GDM1 (cell line): ENCODE results near the gene MARK3.

ENCODE experiments used
- DNase-seq: peaks from one replicate; lab custom pipeline; 2025; lab: John Stamatoyannopoulos, UW

MARK3 gene

GRCh38 chr14:103527408-103528145 lies 142.4 kb downstream of the MARK3 start:
- DNase-seq: no peak

DNA sequence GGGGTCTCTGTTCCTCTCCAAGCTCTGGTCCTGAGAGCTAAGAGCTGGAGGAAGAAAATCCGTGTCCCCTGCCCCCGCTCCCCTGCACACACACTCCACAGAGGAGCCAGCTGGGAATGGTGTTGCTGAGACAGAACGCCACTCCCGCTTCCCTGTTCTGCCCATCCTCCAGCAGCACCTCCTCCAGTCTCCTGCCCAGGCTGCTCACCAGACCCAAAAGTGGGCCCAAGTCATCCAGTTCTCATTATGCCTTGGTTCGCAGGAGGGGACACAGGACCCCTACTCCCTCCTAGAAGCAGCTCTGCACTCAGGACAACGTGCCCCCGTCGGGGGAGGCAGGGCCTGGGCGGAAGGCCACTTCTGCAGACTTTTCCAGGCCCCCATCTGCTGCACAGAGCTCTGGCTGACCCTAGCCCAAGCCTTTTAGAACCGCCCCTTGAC lies 143.0 kb downstream of the MARK3 start:
- DNase-seq: no peak

DNA sequence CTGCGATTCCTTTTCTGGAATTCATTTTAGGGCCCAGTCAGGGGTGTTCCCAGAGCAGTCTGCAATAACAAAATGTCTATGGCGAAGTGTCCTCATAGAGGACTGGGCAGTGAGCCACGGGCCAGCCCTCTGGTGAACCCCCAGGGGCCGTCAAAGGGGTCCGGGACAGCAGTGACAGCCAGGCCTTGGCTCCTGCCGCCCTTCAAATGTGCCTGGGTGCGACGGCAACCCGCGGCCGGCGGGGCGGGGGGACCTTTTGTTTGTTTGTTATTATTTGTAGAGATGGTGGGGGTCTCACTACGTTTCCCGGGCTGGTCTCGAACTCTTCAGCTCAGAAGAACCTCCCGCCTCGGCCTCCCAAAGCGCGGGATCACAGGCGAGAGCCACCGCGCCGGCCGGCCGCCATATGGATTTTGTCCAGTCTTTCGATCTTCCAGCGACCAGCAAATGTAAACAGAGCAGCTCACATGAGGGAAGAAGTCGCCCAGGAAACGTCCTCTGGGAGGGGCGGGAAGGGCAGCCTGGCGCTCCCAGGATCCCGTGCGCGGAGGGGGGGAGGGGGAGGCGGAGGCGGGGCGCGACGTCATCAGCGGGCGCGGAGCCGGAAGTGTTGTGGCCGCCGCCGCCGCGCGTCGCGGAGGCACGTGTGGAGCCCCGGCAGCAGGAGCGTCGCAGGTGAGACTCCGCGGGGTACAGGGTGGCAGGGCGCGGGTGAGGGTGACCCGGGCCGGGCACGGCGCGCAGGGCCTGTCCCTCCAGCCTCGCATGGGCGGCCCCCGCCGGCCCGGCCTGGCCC lies 143.6 kb downstream of the MARK3 start, which contains the start of gene TRMT61A:
TRMT61A (plus strand) TSS at position 610 of the 796 bp plus-strand sequence. CDS start 783 bp downstream, outside the sequence.
- DNase-seq: peak; percentile 38

- no peak for DNase-seq
Measured at GRCh38 chr14:103529383-103530365, 144.5 kb downstream of the MARK3 start.

DNA sequence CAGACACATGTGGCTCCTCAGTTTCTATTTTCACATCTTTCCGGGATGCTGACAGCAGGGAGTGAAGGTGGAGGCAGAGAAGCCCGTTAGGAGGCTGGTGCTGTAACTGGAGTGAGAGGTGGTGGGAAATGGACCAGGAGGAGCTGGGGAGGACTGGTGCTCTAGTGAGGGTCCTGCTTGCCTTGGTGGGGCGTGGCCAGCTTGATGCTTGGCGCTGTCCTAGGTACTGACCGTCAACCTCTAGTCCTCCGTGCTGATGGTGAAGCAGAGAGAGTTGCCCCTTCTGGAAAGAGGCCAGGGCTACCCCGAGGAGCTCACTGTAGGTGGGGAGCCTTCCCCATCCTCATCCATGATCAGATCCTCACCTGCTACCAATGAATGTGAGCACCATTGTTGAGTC lies 145.2 kb downstream of the MARK3 start:
- no peak for DNase-seq

GRCh38 chr14:103530831-103531230 lies 145.6 kb downstream of the MARK3 start:
- no peak for DNase-seq

- no peak for DNase-seq
Measured at GRCh38 chr14:103531421-103532215, 146.4 kb downstream of the MARK3 start.

DNA sequence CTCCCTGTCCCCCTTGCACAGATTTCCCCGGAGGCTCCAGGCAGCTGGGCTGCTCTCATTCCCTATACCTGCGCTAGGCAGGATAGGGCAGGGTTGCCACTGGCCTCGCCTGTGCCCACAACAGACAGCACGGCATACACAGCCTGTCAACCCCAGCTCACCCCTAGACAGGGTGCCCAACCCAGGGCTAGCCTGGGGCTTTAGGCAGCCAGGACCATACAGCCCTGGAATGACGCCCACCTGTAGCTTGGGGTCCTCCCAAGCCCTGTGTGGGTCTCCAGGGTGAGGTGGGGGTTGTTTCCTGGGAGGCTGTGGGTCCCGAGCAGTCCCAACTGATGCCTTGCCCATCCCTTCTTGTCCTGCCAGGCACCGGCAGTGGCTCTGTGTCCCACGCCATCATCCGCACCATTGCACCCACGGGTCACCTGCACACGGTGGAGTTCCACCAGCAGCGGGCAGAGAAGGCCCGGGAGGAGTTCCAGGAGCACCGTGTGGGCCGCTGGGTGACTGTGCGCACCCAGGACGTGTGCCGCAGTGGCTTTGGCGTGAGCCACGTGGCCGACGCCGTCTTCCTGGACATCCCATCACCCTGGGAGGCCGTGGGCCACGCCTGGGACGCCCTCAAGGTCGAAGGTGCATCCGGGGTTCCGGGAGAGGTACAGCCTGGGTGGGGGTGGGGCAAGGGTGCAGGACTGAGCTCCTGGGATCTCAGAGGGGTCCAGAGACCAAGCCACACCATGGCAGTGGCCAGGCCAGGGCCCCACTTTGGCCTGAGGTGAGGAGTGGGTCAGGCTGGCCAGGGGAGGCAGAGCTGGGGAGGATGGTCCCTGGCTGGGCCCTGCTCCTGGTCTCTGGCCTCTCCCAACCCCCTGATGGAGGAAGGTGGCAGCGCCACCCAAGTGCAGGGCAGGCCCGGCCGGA lies 147.3 kb downstream of the MARK3 start:
- no peak for DNase-seq

GRCh38 chr14:103533137-103533998 lies 148.2 kb downstream of the MARK3 start:
- no peak for DNase-seq

DNA sequence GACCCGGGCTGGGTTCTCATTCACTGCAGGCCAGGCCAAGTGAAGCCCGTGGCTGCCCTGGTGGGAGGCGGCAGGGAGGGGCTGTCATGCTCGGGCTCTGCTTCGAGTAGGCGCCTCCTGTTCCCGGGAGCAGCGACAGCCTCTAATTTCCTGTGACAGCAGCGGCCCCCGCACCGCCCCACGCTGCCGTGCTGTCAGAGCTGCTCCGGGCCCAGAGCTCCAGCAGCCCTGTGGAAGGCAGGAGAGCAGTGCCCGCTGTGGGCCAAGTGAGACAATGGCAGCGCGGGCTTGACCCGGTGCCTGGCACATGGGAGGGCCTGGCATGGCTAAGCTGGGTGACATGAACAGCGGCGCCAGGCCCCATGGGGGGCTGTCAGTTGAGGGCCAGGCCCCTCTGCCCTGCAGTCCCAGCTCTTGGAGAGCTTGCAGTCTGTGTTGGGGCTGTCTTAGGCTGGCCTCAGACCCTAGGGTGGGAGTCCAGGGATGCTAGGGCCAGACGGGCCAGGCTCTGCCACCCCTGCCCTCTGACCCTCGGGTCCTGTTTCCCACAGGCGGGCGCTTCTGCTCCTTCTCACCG lies 148.9 kb downstream of the MARK3 start:
- DNase-seq: no peak

DNA sequence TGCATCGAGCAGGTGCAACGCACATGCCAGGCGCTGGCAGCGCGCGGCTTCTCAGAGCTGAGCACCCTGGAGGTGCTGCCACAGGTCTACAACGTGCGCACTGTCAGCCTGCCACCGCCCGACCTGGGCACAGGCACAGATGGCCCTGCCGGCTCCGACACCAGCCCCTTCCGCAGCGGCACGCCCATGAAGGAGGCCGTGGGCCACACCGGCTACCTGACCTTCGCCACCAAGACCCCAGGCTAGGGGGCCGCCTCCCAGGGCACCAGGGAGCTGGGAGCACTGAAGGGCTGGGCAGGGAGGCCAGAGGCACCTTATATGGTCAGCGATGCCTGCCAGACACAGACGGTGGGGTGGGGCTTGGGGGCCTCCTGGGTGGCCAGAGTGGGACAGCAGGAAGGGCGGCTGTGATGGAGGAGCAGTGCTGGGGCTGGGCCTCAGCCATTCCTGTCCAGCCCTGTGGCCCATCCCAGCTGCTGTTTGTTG lies 149.4 kb downstream of the MARK3 start:
- no peak for DNase-seq

- DNase-seq: no peak
Measured at GRCh38 chr14:103535081-103535890, 150.1 kb downstream of the MARK3 start.

DNA sequence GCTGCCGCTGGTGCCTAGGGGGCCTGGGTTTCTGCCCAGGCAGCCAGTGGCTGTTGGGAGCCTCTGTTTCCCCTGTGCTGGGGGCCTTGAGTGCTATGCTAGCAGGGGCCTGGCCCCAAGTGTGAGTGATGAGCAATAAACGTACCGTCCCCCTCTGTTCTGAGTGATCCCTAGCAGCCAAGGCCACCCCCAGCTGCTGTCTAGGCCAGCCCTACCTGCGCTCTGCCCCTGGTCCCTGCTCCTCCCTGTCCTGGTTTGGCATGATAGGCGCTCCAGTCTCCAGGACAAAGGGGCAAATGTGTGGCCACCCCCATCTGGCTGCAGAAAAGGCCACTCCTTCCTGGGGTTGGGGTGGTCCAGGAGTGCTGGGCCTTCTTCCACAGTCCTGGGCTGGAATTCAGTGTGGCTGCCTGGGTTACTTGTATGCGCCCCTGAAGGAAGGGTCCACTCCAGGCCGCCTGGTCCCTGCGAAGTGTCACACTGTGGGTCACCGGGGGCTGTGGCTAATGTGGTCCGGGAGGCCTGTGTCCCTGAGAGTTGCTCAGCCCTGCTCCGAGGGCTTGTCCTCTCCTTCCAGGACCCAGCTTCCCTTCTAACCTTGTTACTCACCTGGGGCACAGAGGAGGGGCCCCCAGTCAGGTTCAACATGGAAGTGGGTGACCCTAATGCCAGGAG lies 150.8 kb downstream of the MARK3 start:
- no peak for DNase-seq

DNA sequence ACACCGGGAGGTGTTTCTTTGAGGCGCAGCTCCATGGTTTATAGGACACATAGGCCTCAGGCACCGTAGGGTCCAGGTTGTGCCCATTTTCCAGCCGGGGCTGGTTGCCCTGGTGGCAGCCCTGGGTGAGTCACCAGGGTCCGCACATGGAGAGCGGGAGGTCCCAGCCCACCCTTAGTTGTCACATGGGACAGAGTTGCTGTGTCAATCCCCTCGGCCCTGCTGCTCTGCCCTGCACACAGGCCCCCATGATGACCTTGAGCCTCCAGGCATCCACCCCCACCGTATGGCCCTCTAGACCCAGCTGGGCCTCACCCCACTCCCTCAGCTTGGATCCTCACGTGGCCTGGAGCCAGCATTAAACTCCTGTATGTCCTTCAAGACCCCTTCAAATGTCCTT lies 151.5 kb downstream of the MARK3 start:
- DNase-seq: no peak

GRCh38 chr14:103537175-103537990 lies 152.2 kb downstream of the MARK3 start:
- no peak for DNase-seq
